Measurements from ENCODE around the gene VSIG10L2. TPM values are rescaled to one million over a fixed set of nuclear protein-coding genes. Genes with fewer than 3 reads are reported as not detected.

Gene VSIG10L2
- total RNA-seq, 1 experiment from 2014 or later = not detected

GRCh38 chr11:125944350-125945010, 1.4 kb upstream of the VSIG10L2 start:
- no peak overlapping the region for H3K27ac Mint-ChIP-seq (ENCODE audit: unreplicated experiment)
- intact Hi-C loops (cut with micrococcal nuclease; ENCODE audit: unreplicated experiment) = no loop called here
- Histone ChIP-seq H3K9me3 (no peaks in the 10 kb centered on the region), H3K36me3 (ENCODE audit: control insufficient read depth, insufficient read depth, low read length) (no peaks in the 10 kb centered on the region), H3K4me1 (no peaks in the 10 kb centered on the region), H3K27me3 (replicated peaks; ENCODE audit: control insufficient read depth, insufficient read depth, low read length) (0 out of 2 replicates have a peak, but pooled peaks cover 1% of the 10 kb centered on the region), H3K4me3 (ENCODE audit: low read depth, low read length) (no peak overlapping the region)
- no peak overlapping the region for H3K4me3 Mint-ChIP-seq (ENCODE audit: unreplicated experiment)
- no peak for TF ChIP-seq CTCF (IDR thresholded peaks at IDR 0.05; ENCODE audit: insufficient read depth in 1 of 2, low read depth in 1 of 2, low read length in 1 of 2, severe bottlenecking in 1 of 2, unreplicated experiment in 1 of 2)
- H3K36me3 Mint-ChIP-seq (ENCODE audit: insufficient read depth, unreplicated experiment) = no peaks in the 10 kb centered on the region
- ChIA-PET POLR2A (no interaction called here), CTCF (interaction anchor here (1.1 to 2.5 kb wide), 2 partner anchors 117 to 249 kb away, joined by 4 to 11 read pairs; no protein-coding TSS in a partner anchor)
- H3K9me3 Mint-ChIP-seq (ENCODE audit: unreplicated experiment) = no peaks in the 10 kb centered on the region
- no peak for DNase-seq
- H3K27me3 Mint-ChIP-seq (ENCODE audit: insufficient read depth, unreplicated experiment) = peaks cover 6% of the 10 kb centered on the region
- BruUV-seq (replicated peaks) = no TSS peak
- H3K4me1 Mint-ChIP-seq (ENCODE audit: low read depth, unreplicated experiment) = peaks cover 5% of the 10 kb centered on the region

GRCh38 chr11:125945011-125945796, 640 bp upstream of the VSIG10L2 start:
- Mint-ChIP-seq H3K36me3 (ENCODE audit: insufficient read depth, unreplicated experiment) (no peaks in the 10 kb centered on the region), H3K9me3 (ENCODE audit: unreplicated experiment) (no peaks in the 10 kb centered on the region), H3K4me3 (ENCODE audit: unreplicated experiment) (no peak overlapping the region), H3K4me1 (ENCODE audit: low read depth, unreplicated experiment) (peaks cover 5% of the 10 kb centered on the region), H3K27ac (ENCODE audit: unreplicated experiment) (no peak overlapping the region), H3K27me3 (ENCODE audit: insufficient read depth, unreplicated experiment) (peaks cover 6% of the 10 kb centered on the region)
- H3K36me3 ChIP-seq (ENCODE audit: control insufficient read depth, insufficient read depth, low read length) = no peaks in the 10 kb centered on the region
- intact Hi-C loops (cut with micrococcal nuclease; ENCODE audit: unreplicated experiment) = no loop called here
- CTCF ChIA-PET = interaction anchor here (1.1 to 2.5 kb wide), 2 partner anchors 116 to 249 kb away, joined by 4 to 11 read pairs; no protein-coding TSS in a partner anchor
- POLR2A ChIA-PET = no interaction called here
- TF ChIP-seq CTCF (IDR thresholded peaks at IDR 0.05; ENCODE audit: insufficient read depth in 1 of 2, low read depth in 1 of 2, low read length in 1 of 2, severe bottlenecking in 1 of 2, unreplicated experiment in 1 of 2) = no peak
- no peak for DNase-seq
- no peaks in the 10 kb centered on the region for H3K9me3 ChIP-seq
- no TSS peak for BruUV-seq (replicated peaks)
- 0 out of 2 replicates have a peak, but pooled peaks cover 1% of the 10 kb centered on the region for H3K27me3 ChIP-seq (replicated peaks; ENCODE audit: control insufficient read depth, insufficient read depth, low read length)
- H3K4me1 ChIP-seq = no peaks in the 10 kb centered on the region
- no peak overlapping the region for H3K4me3 ChIP-seq (ENCODE audit: low read depth, low read length)

GRCh38 chr11:125946712-125947418, 1.0 kb downstream of the VSIG10L2 start:
- Histone ChIP-seq H3K27me3 (replicated peaks; ENCODE audit: control insufficient read depth, insufficient read depth, low read length) (0 out of 2 replicates have a peak, but pooled peaks cover 1% of the 10 kb centered on the region), H3K36me3 (ENCODE audit: control insufficient read depth, insufficient read depth, low read length) (no peaks in the 10 kb centered on the region), H3K9me3 (no peaks in the 10 kb centered on the region), H3K4me1 (no peaks in the 10 kb centered on the region), H3K4me3 (ENCODE audit: low read depth, low read length) (no peak overlapping the region)
- Mint-ChIP-seq H3K4me1 (ENCODE audit: low read depth, unreplicated experiment) (peaks cover 5% of the 10 kb centered on the region), H3K27me3 (ENCODE audit: insufficient read depth, unreplicated experiment) (peaks cover 11% of the 10 kb centered on the region), H3K4me3 (ENCODE audit: unreplicated experiment) (no peak overlapping the region), H3K36me3 (ENCODE audit: insufficient read depth, unreplicated experiment) (no peaks in the 10 kb centered on the region), H3K27ac (ENCODE audit: unreplicated experiment) (no peak overlapping the region), H3K9me3 (ENCODE audit: unreplicated experiment) (no peaks in the 10 kb centered on the region)
- no peak for TF ChIP-seq CTCF (IDR thresholded peaks at IDR 0.05; ENCODE audit: insufficient read depth in 1 of 2, low read depth in 1 of 2, low read length in 1 of 2, severe bottlenecking in 1 of 2, unreplicated experiment in 1 of 2)
- CTCF ChIA-PET = interaction anchor here (0.7 kb wide), 1 partner anchor 10 kb away, joined by 3 read pairs; no protein-coding TSS in a partner anchor
- BruUV-seq (replicated peaks) = no TSS peak
- DNase-seq = no peak
- intact Hi-C loops (cut with micrococcal nuclease; ENCODE audit: unreplicated experiment) = no loop called here
- POLR2A ChIA-PET = no interaction called here

All from Caco-2 (cell line).